Measurements from ENCODE around the gene ANXA3. TPM values are rescaled to one million over a fixed set of nuclear protein-coding genes. Genes with fewer than 3 reads are reported as not detected.

The ANXA3 gene
- total RNA-seq, 2 experiments from 2014 or later, result 0.49 to 1.0 TPM

DNA sequence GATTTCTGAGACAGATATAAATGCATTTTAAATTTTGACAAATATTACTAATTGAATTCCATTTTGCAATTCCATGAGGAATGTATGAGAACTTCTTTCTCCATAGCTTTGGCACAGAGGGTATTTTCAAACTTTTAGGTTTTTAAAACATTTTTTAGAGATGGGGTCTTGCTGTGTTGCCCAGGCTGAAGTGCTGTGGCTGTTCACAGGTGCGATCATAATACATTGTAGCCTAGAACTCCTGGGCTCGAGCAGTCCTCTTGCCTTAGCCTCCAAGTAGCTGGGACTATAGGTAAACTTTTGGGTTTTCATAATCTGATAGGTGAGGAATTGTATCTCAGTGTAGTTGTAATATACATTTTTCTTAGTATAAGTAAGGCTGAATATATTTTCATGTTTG is 53.4 kb downstream of the ANXA3 start:
- Mint-ChIP-seq H3K4me3 (no peak overlapping the region), H3K27ac (no peak overlapping the region), H3K4me1 (no peaks in the 10 kb centered on the region), H3K36me3 (ENCODE audit: low read depth) (no peaks in the 10 kb centered on the region), H3K9me3 (ENCODE audit: low read depth) (no peaks in the 10 kb centered on the region), H3K27me3 (peaks cover 8% of the 10 kb centered on the region)
- intact Hi-C loops (cut with DNase I, micrococcal nuclease), result no loop called here
- ChIA-PET CTCF (no interaction called here), POLR2A (no interaction called here)
- DNase-seq (no peak), ATAC-seq (no peak)

DNA sequence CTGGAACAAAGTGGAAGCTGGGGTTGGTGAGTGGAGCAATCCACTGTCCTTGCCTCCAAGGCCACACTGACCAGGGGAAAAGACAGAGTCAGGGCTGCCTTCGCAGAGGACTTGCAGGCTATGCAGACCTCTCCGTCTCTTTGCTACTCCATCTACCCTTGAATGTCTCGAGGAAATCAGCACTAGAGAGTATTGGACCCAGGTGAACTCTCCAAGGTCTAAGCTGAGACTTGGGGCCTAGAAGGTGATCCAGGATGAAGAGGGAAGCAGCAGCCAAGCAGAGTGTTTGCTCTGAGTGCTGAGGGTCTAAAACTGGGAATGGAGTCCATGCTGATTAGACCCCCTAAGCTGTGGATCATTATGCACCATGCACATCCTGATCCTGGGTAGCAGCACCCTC is 54.5 kb downstream of the ANXA3 start:
- POLR2A ChIA-PET, result interaction anchor here (0.7 kb wide), 1 partner anchor 171 kb away, joined by 3 read pairs; no protein-coding TSS in a partner anchor
- CTCF ChIA-PET, result no interaction called here

GRCh38 chr4:78606530-78607095 is 55.0 kb downstream of the ANXA3 start:
- POLR2A ChIA-PET, result interaction anchor here (0.7 kb wide), 1 partner anchor 170 kb away, joined by 3 read pairs; no protein-coding TSS in a partner anchor
- Mint-ChIP-seq H3K4me1 (peaks cover 10% of the 10 kb centered on the region), H3K27me3 (peaks cover 5% of the 10 kb centered on the region), H3K9me3 (ENCODE audit: low read depth) (no peaks in the 10 kb centered on the region), H3K4me3 (no peak overlapping the region), H3K27ac (no peak overlapping the region), H3K36me3 (ENCODE audit: low read depth) (no peaks in the 10 kb centered on the region)
- intact Hi-C loops (cut with DNase I, micrococcal nuclease), result no loop called here
- ATAC-seq (peak; percentile 49), DNase-seq (no peak)
- CTCF ChIA-PET, result no interaction called here

More for the DNA sequence above, 54.5 kb downstream of the ANXA3 start:
- Mint-ChIP-seq H3K36me3 (ENCODE audit: low read depth) (no peaks in the 10 kb centered on the region), H3K4me1 (peaks cover 8% of the 10 kb centered on the region), H3K4me3 (no peak overlapping the region), H3K27me3 (peaks cover 7% of the 10 kb centered on the region), H3K27ac (no peak overlapping the region), H3K9me3 (ENCODE audit: low read depth) (no peaks in the 10 kb centered on the region)
- ATAC-seq, result no peak
- no peak for DNase-seq
- intact Hi-C loops (cut with DNase I, micrococcal nuclease), result no loop called here

DNA sequence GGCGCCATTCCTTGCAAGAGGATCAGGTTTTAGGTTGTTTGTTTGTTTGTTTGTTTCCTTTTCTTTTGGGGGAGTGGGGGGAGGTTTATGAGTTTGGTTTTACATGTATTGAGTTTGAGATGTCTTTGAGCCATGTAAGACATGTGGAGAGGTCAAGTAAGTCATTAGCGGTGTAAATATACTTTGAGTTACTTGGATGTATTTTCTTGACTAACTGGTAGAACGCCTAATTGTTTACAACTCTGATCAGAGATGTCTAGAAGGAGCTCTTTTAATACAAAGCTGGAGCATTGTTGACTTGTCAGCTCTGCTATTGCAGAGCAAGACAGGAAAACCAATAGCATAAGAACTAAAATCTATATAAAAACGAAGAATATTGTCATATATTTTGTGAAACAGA is 57.1 kb downstream of the ANXA3 start:
- Mint-ChIP-seq H3K36me3 (ENCODE audit: low read depth) (no peaks in the 10 kb centered on the region), H3K4me3 (no peak overlapping the region), H3K9me3 (ENCODE audit: low read depth) (no peaks in the 10 kb centered on the region), H3K27me3 (peaks cover 1% of the 10 kb centered on the region), H3K4me1 (peaks cover 26% of the 10 kb centered on the region), H3K27ac (no peak overlapping the region)
- CTCF ChIA-PET, result interaction anchor here (0.8 kb wide), 1 partner anchor 9 kb away, joined by 3 read pairs; no protein-coding TSS in a partner anchor
- DNase-seq (no peak), ATAC-seq (no peak)
- intact Hi-C loops (cut with DNase I, micrococcal nuclease), result no loop called here
- POLR2A ChIA-PET, result no interaction called here

DNA sequence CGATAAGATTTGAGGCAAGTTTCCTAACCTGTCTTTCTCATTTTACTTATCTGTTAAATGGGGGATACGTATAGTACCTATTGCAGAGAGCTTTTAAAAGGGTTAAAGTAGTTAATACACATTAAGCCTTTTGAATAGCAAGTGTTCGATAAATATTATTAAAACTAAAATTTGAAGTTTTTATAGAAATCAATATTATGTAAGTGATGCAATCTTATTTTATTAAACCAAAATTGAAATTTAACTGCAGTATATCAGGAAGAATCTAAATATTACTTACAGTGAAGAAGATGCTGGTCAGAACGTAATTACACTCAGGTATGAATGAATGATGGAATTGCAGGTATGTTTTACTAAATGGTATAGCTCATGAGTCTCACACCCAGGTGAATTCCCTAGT is 58.0 kb downstream of the ANXA3 start:
- H3K27ac Mint-ChIP-seq, result no peak overlapping the region
- H3K4me1 Mint-ChIP-seq, result peaks cover 34% of the 10 kb centered on the region
- intact Hi-C loops (cut with DNase I, micrococcal nuclease), result no loop called here
- no peak overlapping the region for H3K4me3 Mint-ChIP-seq
- H3K36me3 Mint-ChIP-seq (ENCODE audit: low read depth), result no peaks in the 10 kb centered on the region
- ChIA-PET POLR2A (no interaction called here), CTCF (interaction anchor here (0.6 to 0.9 kb wide), 2 partner anchors 167 to 854 kb away, joined by 3 to 4 read pairs; no protein-coding TSS in a partner anchor)
- no peaks in the 10 kb centered on the region for H3K9me3 Mint-ChIP-seq (ENCODE audit: low read depth)
- DNase-seq (no peak), ATAC-seq (no peak)
- H3K27me3 Mint-ChIP-seq, result no peaks in the 10 kb centered on the region

DNA sequence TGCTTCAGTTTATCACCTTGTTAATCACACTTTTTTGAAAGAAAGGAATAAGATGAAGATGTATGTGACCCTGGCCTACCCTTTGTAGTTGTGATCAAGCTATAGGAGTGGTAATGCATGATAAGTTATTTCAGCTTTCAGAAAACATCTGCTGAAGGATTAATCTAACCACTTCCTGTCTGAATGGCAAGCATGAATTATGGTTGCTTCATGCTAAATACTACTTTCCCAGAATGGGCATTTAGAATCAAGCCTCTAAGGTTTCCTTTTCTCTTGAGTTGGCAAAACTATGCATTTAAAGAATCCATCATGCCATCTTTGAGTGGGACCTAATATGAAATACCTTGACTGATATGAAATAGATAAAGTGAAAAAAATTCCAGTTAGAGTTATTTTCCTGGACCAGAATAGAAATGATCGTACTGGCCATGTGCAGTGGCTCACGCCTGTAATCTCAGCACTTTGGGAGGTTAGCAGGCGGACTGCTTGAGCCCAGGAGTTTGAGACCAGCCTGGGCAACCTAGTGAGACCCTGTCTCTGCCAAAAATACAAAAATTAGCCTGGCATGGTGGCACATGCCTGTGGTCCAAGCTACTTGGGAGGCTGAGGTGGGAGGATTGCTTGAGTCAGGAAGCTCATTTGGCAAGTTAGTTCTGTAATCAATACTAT is 59.1 kb downstream of the ANXA3 start:
- Mint-ChIP-seq H3K4me3 (no peak overlapping the region), H3K9me3 (ENCODE audit: low read depth) (no peaks in the 10 kb centered on the region), H3K36me3 (ENCODE audit: low read depth) (no peaks in the 10 kb centered on the region), H3K4me1 (peaks cover 34% of the 10 kb centered on the region), H3K27ac (peak overlapping the region; percentile 47), H3K27me3 (no peaks in the 10 kb centered on the region)
- ChIA-PET POLR2A (interaction anchor here (0.7 kb wide), 1 partner anchor 159 kb away, joined by 3 read pairs; no protein-coding TSS in a partner anchor), CTCF (interaction anchor here (1.0 kb wide), 2 partner anchors 19 to 253 kb away, joined by 3 to 4 read pairs; no protein-coding TSS in a partner anchor)
- intact Hi-C loops (cut with DNase I, micrococcal nuclease), result loop anchor here in 1 of 2 experiments (5.0 kb wide), 1 partner anchor 47 kb away; no protein-coding TSS in a partner anchor
- DNase-seq, result no peak
- no peak for ATAC-seq

- Mint-ChIP-seq H3K36me3 (ENCODE audit: low read depth) (no peaks in the 10 kb centered on the region), H3K4me1 (peaks cover 34% of the 10 kb centered on the region), H3K4me3 (no peak overlapping the region), H3K27ac (peak overlapping the region; percentile 29), H3K27me3 (no peaks in the 10 kb centered on the region), H3K9me3 (ENCODE audit: low read depth) (no peaks in the 10 kb centered on the region)
- CTCF ChIA-PET, result interaction anchor here (0.7 kb wide), 1 partner anchor 251 kb away, joined by 3 read pairs; no protein-coding TSS in a partner anchor
- intact Hi-C loops (cut with DNase I, micrococcal nuclease), result loop anchor here in 1 of 2 experiments (5.0 kb wide), 1 partner anchor 46 kb away; no protein-coding TSS in a partner anchor
- POLR2A ChIA-PET, result no interaction called here
- ATAC-seq (no peak), DNase-seq (no peak)
These were observed 59.6 kb downstream of the ANXA3 start for GRCh38 chr4:78611215-78611558.

GRCh38 chr4:78612398-78613178 is 61.0 kb downstream of the ANXA3 start:
- no peak overlapping the region for H3K27ac Mint-ChIP-seq
- peak; percentile 34 for ATAC-seq
- peaks cover 34% of the 10 kb centered on the region for H3K4me1 Mint-ChIP-seq
- CTCF ChIA-PET, result interaction anchor here (0.6 to 1.6 kb wide), 5 partner anchors 13 to 403 kb away, joined by 3 read pairs; no protein-coding TSS in a partner anchor
- H3K9me3 Mint-ChIP-seq (ENCODE audit: low read depth), result no peaks in the 10 kb centered on the region
- H3K36me3 Mint-ChIP-seq (ENCODE audit: low read depth), result no peaks in the 10 kb centered on the region
- intact Hi-C loops (cut with DNase I, micrococcal nuclease), result loop anchor here (1.0 to 5.0 kb wide), 3 partner anchors 45 to 252 kb away; partner anchors contain the start of gene BMP2K (in 1 of the 2)
- DNase-seq, result peak; percentile 32
- H3K27me3 Mint-ChIP-seq, result no peaks in the 10 kb centered on the region
- no peak overlapping the region for H3K4me3 Mint-ChIP-seq
- POLR2A ChIA-PET, result no interaction called here

DNA sequence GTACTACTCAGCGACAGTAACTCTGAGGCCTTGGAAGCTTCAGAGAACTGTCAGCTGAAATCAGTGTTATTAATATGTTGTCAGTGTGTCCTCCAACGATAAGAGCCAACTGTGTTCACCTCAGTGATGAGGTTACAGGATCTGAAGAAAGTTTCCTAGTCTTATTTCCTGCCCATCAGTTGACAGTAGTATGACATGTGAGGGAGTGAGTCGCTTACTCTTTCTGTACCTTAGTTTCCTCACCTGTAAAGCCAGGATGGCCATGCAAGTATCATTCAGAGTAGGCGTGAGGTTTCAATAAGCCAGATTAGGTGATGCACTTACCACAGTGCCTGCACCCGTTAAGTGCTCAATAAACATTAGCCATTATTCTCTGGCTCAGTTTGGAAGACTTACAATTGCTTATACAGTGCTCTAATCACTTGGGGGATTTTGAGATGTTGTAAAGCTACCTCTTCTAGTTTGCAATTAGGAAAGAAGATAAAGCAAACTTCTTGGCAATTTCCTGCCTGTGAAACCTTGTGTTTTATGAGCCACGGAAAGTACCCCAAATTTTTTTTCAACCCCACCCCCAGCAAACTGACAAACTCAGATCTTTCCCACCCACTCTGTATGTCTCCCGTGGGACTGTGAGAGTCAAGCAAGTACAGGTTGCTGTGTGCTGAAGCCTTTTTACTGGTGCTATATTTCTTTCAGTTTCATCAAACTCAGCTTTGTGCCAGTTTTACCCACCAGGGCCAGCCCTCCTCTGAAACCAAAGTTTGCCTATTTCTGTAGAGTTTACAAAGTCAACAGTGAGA is 62.2 kb downstream of the ANXA3 start:
- H3K36me3 Mint-ChIP-seq (ENCODE audit: low read depth), result no peaks in the 10 kb centered on the region
- intact Hi-C loops (cut with DNase I, micrococcal nuclease), result loop anchor here (2.0 to 5.0 kb wide), 2 partner anchors 44 to 163 kb away; partner anchors contain the start of gene BMP2K (in 1 of the 2)
- DNase-seq (peak; percentile 14), ATAC-seq (peak; percentile 56)
- POLR2A ChIA-PET, result no interaction called here
- peaks cover 34% of the 10 kb centered on the region for H3K4me1 Mint-ChIP-seq
- CTCF ChIA-PET, result interaction anchor here (0.6 to 1.9 kb wide), 4 partner anchors 14 to 250 kb away, joined by 3 to 4 read pairs (median 4); no protein-coding TSS in a partner anchor
- peak overlapping the region; percentile 45 for H3K27ac Mint-ChIP-seq
- H3K4me3 Mint-ChIP-seq, result no peak overlapping the region
- H3K27me3 Mint-ChIP-seq, result no peaks in the 10 kb centered on the region
- H3K9me3 Mint-ChIP-seq (ENCODE audit: low read depth), result no peaks in the 10 kb centered on the region

DNA sequence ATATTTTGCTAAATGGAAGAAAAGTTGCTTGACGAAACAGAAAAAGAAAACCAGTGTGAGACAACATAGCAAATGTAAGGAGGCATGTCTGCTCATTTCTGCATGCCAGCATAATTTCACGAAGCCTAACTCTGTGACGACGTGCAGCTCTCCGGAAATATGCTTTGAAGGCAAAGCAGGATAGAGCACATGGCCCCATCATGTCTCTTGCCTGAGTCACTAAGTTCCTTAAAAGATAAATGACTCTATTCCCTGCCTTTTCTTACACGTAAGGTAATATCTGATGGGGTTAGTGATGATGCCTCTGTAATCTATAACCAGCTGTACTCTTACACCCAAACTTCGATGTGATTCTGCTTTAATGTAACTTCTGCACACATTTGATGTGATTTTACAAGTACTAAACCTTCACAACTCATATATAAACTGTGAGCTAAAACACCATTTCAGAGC is 64.5 kb downstream of the ANXA3 start:
- Mint-ChIP-seq H3K27me3 (no peaks in the 10 kb centered on the region), H3K36me3 (ENCODE audit: low read depth) (no peaks in the 10 kb centered on the region), H3K27ac (no peak overlapping the region), H3K4me1 (peaks cover 25% of the 10 kb centered on the region), H3K9me3 (ENCODE audit: low read depth) (no peaks in the 10 kb centered on the region), H3K4me3 (no peak overlapping the region)
- ChIA-PET CTCF (interaction anchor here (0.5 kb wide), 1 partner anchor 1049 kb away, joined by 3 read pairs; no protein-coding TSS in a partner anchor), POLR2A (no interaction called here)
- ATAC-seq, result no peak
- intact Hi-C loops (cut with DNase I, micrococcal nuclease), result no loop called here
- no peak for DNase-seq

GRCh38 chr4:78618436-78618835 is 66.9 kb downstream of the ANXA3 start:
- H3K27ac Mint-ChIP-seq, result no peak overlapping the region
- POLR2A ChIA-PET, result no interaction called here

More at GRCh38 chr4:78618436-78618835, 66.9 kb downstream of the ANXA3 start:
- H3K4me3 Mint-ChIP-seq, result no peak overlapping the region
- no peaks in the 10 kb centered on the region for H3K9me3 Mint-ChIP-seq (ENCODE audit: low read depth)
- no peaks in the 10 kb centered on the region for H3K27me3 Mint-ChIP-seq
- H3K4me1 Mint-ChIP-seq, result peaks cover 10% of the 10 kb centered on the region
- CTCF ChIA-PET, result no interaction called here
- no peaks in the 10 kb centered on the region for H3K36me3 Mint-ChIP-seq (ENCODE audit: low read depth)
- intact Hi-C loops (cut with DNase I, micrococcal nuclease), result no loop called here
- ATAC-seq (no peak), DNase-seq (no peak)

Measured in activated CD4-positive, alpha-beta T cell treated with anti-CD3 and anti-CD28 coated beads for 36 hours (primary cell).